ENCODE data around the gene RAE1.

Gene RAE1

DNA sequence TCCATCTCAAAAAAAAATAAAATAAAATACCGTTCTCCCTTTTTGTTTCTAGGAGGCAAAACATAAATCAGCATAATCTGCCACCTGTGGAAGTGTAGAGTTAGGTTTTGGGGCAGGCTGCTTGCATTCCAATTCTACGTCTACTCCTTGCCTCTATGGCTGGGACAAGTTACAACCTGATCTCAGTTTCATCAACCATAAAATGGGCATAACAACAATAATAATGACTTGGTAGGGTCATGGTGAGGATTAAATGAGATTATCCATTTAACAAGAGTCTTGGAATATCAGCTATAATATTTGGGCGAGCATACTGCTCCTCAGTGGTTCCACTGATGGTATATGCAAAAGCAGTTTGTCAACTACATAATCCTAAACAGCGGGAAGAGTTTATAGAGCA is 3.7 kb upstream of the RAE1 start:
- TF ChIP-seq EGR1 (IDR thresholded peaks at IDR 0.05) (no peak), FOXM1 (IDR thresholded peaks at IDR 0.05; ENCODE audit: borderline replicate concordance, low read depth) (no peak), TAF1 (IDR thresholded peaks at IDR 0.05; ENCODE audit: low read depth) (no peak), EP300 (IDR thresholded peaks at IDR 0.05; ENCODE audit: borderline replicate concordance) (no peak), YY1 (IDR thresholded peaks at IDR 0.05; ENCODE audit: low read depth) (no peak), TCF12 (IDR thresholded peaks at IDR 0.05; ENCODE audit: low read depth) (no peak), RAD21 (IDR thresholded peaks at IDR 0.05; ENCODE audit: low read depth) (no peak)
- TF ChIP-seq, protein P1, sequence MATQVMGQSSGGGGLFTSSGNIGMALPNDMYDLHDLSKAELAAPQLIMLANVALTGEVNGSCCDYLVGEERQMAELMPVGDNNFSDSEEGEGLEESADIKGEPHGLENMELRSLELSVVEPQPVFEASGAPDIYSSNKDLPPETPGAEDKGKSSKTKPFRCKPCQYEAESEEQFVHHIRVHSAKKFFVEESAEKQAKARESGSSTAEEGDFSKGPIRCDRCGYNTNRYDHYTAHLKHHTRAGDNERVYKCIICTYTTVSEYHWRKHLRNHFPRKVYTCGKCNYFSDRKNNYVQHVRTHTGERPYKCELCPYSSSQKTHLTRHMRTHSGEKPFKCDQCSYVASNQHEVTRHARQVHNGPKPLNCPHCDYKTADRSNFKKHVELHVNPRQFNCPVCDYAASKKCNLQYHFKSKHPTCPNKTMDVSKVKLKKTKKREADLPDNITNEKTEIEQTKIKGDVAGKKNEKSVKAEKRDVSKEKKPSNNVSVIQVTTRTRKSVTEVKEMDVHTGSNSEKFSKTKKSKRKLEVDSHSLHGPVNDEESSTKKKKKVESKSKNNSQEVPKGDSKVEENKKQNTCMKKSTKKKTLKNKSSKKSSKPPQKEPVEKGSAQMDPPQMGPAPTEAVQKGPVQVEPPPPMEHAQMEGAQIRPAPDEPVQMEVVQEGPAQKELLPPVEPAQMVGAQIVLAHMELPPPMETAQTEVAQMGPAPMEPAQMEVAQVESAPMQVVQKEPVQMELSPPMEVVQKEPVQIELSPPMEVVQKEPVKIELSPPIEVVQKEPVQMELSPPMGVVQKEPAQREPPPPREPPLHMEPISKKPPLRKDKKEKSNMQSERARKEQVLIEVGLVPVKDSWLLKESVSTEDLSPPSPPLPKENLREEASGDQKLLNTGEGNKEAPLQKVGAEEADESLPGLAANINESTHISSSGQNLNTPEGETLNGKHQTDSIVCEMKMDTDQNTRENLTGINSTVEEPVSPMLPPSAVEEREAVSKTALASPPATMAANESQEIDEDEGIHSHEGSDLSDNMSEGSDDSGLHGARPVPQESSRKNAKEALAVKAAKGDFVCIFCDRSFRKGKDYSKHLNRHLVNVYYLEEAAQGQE (IDR thresholded peaks at IDR 0.05; ENCODE audit: low read depth), result no peak
- TF ChIP-seq, protein P2, sequence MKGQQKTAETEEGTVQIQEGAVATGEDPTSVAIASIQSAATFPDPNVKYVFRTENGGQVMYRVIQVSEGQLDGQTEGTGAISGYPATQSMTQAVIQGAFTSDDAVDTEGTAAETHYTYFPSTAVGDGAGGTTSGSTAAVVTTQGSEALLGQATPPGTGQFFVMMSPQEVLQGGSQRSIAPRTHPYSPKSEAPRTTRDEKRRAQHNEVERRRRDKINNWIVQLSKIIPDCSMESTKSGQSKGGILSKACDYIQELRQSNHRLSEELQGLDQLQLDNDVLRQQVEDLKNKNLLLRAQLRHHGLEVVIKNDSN (IDR thresholded peaks at IDR 0.05), result no peak
- TF ChIP-seq, protein P3, sequence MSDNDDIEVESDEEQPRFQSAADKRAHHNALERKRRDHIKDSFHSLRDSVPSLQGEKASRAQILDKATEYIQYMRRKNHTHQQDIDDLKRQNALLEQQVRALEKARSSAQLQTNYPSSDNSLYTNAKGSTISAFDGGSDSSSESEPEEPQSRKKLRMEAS (IDR thresholded peaks at IDR 0.05), result no peak

DNA sequence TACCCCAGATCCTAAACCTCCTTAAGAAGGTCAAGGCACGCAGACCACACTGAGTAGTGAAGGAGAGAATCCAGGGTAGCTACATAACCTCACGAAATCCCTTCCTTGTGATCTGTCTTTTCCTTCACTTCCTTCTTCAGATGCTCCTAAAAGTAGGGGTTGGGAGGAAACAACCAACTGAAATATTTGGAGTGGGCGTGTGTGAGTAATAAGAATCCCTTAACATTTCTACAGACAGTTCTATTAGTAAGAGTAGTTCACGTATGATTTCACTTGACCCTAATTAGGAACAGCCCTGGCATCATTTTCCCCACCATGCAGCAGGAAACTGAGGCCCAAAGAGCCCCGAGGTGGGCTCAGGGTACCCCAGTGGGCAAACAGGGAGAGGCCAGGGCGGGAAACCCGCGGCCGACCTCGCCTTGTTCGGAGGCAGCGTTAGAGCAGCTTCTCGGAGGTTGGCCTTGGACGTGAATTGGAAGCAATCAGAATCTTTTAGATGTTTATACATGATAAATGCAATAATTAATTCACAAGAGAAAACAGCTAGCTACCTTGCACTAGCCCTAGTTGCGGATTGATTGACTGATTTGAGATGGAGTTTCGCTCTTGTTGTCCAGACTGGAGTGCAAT is 859 bp upstream of the RAE1 start:
- TF ChIP-seq CEBPB (IDR thresholded peaks at IDR 0.05) (no peak), EGR1 (IDR thresholded peaks at IDR 0.05) (no peak), NFIC (IDR thresholded peaks at IDR 0.05) (no peak)

DNA sequence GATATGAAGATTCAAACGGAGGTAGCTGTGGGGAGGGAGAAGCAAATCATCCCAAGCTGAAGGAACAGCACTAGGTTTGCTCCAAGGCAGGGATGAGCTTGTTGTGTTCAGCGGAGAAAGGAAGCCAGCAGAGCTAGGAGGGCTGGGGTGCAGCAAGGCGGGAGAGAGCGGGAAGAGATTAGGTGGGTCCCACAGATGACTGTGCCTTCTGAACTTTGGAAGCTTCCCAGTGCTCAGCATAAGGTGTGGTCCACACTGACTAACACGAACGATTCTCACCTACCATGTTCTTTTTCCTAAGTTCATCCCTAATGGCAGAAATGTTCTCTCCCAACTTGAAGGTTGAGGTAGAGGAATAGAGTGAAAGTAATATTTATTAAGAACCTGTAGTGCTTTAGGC is 1.2 kb downstream of the RAE1 start:
- no peak for TF ChIP-seq EGR1 (IDR thresholded peaks at IDR 0.05)
- TF ChIP-seq FOXM1 (IDR thresholded peaks at IDR 0.05; ENCODE audit: borderline replicate concordance, low read depth), result no peak
- TF ChIP-seq RAD21 (IDR thresholded peaks at IDR 0.05; ENCODE audit: low read depth), result no peak
- TF ChIP-seq TAF1 (IDR thresholded peaks at IDR 0.05; ENCODE audit: low read depth), result no peak
- TF ChIP-seq ZBTB7A (IDR thresholded peaks at IDR 0.05; ENCODE audit: low read depth), result no peak
- TF ChIP-seq, protein P3 (IDR thresholded peaks at IDR 0.05), result no peak
- TF ChIP-seq EP300 (IDR thresholded peaks at IDR 0.05; ENCODE audit: borderline replicate concordance), result no peak
- no peak for TF ChIP-seq TCF12 (IDR thresholded peaks at IDR 0.05; ENCODE audit: low read depth)
- TF ChIP-seq CEBPB (IDR thresholded peaks at IDR 0.05), result no peak
- no peak for TF ChIP-seq NFIC (IDR thresholded peaks at IDR 0.05)
- TF ChIP-seq, protein P1 (IDR thresholded peaks at IDR 0.05; ENCODE audit: low read depth), result no peak
- TF ChIP-seq CREB1 (IDR thresholded peaks at IDR 0.05; ENCODE audit: low read depth), result no peak
- TF ChIP-seq TEAD4 (IDR thresholded peaks at IDR 0.05), result no peak
- no peak for TF ChIP-seq YY1 (IDR thresholded peaks at IDR 0.05; ENCODE audit: low read depth)

DNA sequence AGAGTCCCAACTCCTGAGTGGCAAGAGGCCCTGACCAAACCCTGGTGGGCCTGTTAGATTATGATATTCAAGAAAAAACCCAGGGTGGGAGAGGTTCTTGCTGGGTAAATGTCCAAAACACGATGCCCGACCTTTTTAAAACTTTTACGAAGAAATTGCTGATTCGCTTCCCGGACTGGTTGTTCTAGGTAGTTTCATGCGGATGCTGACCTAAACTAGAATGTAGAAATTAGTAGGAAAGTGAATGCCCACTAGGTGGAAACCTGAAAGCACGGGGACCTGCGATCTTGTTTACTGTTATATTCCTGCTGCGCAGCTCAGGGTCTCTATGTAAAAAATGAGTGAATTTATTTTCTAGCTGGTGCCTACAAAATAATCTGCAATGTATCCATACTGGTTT is 2.3 kb downstream of the RAE1 start:
- TF ChIP-seq EP300 (IDR thresholded peaks at IDR 0.05; ENCODE audit: borderline replicate concordance), result no peak

DNA sequence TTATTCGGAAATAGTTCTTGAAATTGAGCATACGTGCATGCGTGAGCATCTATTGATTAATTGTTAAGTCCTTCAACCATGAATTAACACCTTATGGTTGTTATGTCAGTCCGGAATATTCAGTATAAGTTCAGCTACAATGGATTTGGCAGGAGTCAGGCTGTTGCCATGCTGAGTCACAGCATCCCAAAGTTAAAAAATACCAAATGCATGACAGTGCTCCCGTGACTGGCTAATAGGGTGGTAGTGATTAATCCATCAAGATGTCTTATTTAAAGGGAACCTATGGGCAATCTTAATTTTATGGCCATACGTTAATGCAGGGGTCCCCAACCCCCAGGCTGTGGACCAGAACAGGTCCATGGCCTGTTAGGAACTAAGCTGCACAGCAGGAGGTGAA is 10.5 kb downstream of the RAE1 start:
- TF ChIP-seq, protein P1 (IDR thresholded peaks at IDR 0.05; ENCODE audit: low read depth), result no peak
- no peak for TF ChIP-seq EP300 (IDR thresholded peaks at IDR 0.05; ENCODE audit: borderline replicate concordance)
- no peak for TF ChIP-seq CEBPB (IDR thresholded peaks at IDR 0.05)
- TF ChIP-seq EGR1 (IDR thresholded peaks at IDR 0.05), result no peak
- TF ChIP-seq YY1 (IDR thresholded peaks at IDR 0.05; ENCODE audit: low read depth), result no peak
- TF ChIP-seq RAD21 (IDR thresholded peaks at IDR 0.05; ENCODE audit: low read depth), result no peak

DNA sequence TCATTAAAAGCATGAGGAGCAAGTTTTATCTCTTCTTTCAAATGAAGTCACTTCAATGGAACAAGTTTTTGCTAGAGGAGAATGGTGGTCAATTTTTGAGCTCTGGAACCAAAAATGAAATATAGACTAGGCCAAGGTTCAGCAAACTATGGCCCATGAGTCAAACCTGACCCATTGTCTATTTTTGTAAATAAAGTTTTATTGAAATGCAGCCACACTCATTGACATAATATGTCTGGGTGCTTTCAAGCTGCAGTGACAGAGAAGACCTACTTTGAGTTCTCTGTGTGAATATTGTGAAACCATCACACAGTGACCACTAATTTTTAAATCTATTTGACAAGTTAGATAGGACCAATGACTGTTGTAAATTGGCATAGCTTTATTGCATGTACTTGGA is 13.4 kb downstream of the RAE1 start:
- TF ChIP-seq ZBTB7A (IDR thresholded peaks at IDR 0.05; ENCODE audit: low read depth) (no peak), TEAD4 (IDR thresholded peaks at IDR 0.05) (no peak), FOXM1 (IDR thresholded peaks at IDR 0.05; ENCODE audit: borderline replicate concordance, low read depth) (no peak), RAD21 (IDR thresholded peaks at IDR 0.05; ENCODE audit: low read depth) (no peak)
- TF ChIP-seq, protein P2 (IDR thresholded peaks at IDR 0.05), result no peak
- TF ChIP-seq, protein P3 (IDR thresholded peaks at IDR 0.05), result no peak
